GM18498 (cell line): ENCODE measurements around the gene SDC4.

Experiments used
- ATAC-seq: cut with Tn5 transposase; IDR thresholded peaks from one replicate; pipeline ENCODE4 v1.9.1; 2021; ENCODE audit warnings: mild to moderate bottlenecking, moderate library complexity; ENCODE audit not compliant: unreplicated experiment

The SDC4 gene

DNA sequence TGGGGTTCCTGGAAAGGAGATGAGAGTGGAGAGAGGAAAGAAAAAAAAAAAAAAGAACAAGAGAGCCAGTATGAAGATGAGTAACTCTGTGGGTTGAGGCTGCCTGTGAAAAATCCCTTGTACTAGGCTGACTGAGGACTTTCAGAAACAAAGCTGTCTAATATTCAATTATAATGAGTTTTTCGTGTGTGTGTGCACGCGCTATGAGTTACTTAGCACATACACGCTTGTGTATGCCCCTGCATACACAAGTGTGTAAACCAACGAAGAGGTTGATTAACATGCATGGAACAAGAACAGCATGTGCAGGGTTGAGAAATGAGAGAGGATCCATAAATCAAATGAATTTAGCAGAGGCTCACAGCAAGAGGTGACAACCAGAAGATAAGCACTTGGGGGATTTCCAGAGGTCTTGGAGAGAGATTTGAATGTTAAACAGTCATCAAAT is 46.4 kb downstream of the SDC4 start:
- no peak for ATAC-seq

DNA sequence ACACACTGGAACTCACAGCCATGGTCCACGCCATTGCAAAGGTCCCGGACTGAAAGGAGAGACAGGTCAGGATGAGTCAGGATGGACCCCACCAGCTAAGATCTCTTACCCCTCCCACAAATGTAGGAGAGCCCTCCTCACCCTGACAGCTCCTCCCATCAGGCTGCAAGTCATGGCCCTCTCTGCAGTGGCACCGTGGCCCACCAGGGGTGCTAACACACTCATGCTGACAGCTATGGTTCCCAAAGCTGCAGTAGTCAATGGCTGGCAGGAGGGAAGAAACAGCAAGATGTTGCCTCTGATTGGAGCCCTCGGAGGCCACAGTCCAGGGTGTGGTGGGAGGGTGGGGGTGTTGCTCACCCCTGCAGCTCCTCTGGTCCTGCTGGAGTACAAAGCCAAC is 47.3 kb downstream of the SDC4 start:
- ATAC-seq, result peak; percentile 60

DNA sequence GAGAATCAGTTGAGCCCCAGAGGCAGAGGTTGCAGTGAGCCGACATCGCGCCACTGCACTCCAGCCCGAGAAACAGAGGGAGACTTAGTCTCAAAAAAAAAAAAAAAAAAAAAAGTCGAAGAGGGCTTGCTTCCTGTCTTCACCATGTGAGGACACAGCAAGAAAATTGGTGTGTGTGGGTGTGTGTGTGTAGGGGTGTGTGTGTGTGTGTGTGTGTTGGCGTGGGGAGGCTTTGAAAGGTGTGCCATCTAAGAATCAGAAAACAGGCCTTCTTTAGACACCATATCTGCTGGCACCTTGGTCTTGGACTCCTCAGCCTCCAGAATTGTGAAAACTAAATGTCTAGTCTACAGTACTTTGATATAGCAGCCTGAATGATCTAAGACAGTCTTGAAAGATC is 48.4 kb downstream of the SDC4 start:
- no peak for ATAC-seq

GRCh38 chr20:45297786-45298497 is 50.3 kb downstream of the SDC4 start:
- no peak for ATAC-seq

- ATAC-seq, result no peak
Measured at GRCh38 chr20:45294659-45295058, 53.6 kb downstream of the SDC4 start.

- ATAC-seq, result no peak
Measured at GRCh38 chr20:45294003-45294368, 54.2 kb downstream of the SDC4 start.

- no peak for ATAC-seq
Measured at GRCh38 chr20:45293041-45294002, 54.9 kb downstream of the SDC4 start.

DNA sequence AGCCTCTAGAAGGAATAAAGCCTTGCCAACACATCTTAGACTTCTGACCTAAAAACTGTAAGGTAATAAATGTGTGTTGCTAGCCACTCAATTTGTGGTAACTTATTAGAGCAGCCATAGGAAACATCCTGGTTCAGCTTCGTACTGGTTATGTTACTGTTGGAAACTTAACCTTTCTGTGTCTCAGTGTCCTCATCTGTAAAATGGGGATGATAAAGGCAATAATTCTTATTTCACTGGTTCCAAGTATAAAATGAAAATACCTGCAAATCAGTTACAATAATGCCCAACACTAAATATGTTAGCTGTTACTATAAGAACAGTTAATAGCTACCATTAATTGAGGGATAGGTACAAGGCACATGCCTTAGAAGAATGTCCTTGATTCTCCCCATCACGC is 55.9 kb downstream of the SDC4 start:
- no peak for ATAC-seq

GRCh38 chr20:45291526-45291925 is 56.7 kb downstream of the SDC4 start:
- ATAC-seq, result no peak

DNA sequence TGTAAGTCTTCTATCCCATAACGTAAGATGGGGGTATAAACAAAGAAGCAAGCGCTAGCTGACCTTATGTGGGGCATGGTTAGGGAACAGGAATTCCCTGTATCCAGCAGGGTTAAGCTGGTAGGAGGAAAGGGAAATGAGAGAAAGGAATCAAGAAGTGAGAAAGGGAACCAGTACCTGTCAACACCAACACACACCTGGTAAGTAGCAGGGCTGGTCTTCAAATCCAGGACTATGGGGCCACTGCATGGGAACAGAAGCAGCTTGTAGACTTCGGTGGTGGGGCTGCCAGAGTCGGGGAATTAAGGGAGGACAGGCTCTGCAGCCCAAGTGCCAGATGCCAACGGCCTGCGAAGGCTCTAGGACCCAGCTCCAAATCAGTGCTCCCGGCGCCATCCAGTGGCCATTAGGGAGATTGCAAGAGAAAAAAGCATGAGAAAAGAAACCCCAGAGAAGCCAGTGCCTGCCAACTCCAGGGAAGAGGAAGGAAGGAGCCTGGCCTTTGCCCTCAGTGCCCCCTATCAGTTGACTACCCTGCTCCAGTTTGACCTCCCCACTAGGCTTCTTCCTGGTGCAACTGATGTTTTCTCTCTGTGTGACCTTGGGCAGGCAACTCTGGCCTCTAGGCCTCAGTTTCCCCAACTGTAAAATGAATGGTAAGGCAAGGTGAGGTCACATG is 57.4 kb downstream of the SDC4 start:
- no peak for ATAC-seq

GRCh38 chr20:45289942-45290676 is 58.1 kb downstream of the SDC4 start:
- ATAC-seq, result no peak

- ATAC-seq, result no peak
Measured at GRCh38 chr20:45288860-45289259, 59.4 kb downstream of the SDC4 start.

DNA sequence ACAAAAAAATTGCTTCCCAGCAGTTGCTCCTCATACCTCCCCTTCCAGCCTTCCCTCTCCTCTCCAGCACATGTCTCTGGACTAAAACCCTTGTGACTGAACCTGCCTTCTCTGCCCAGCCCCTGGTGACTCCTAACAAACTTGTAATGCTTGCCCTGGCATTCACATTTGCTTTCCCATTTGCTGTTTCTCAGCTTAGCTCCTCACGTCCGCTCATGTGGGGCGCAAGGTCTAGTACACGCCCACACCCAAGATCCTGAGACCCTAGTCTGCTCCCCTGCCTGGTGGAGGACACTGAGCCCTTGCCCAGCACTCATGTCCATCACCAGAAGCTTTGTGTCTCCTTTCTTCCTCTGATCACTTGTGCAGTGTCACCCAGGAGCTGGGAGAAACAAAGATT is 59.8 kb downstream of the SDC4 start:
- no peak for ATAC-seq

- ATAC-seq, result no peak
Measured at GRCh38 chr20:45283551-45284057, 64.6 kb downstream of the SDC4 start.

DNA sequence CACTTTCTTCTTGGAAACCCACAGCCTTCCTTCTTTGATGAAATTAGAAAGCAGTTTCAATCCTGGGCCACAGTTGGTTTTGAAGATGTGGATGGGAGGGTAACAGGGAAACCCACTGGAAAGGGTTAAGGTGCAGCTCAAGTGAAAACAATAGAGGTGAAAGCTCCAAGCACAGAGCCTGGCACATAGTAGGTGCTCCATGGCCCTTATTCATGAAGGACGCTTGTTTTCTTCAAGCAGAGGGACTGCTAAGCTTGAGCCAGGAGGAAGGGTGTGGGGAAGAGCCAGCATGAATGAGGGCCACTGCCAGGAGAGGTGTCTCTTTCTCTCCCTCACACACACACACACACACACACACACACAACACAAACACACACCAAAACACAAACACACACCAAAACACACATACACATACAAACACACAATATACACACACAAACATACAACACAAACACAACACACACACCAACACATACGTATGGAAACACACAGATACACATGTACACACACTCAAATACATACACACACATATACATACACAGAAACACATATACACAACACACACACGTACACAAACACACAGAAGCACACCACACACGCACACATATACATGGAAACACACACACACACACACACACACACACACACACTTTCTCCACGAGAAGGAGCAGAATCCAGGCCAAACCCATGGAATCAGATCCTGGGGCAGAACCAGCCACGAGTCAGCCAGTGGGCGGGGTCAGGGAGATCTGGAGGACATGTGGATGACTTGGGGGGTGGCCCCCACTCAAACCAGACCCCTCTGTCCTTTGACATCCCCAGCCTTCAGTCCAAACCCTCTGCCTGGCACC is 65.3 kb downstream of the SDC4 start:
- no peak for ATAC-seq

DNA sequence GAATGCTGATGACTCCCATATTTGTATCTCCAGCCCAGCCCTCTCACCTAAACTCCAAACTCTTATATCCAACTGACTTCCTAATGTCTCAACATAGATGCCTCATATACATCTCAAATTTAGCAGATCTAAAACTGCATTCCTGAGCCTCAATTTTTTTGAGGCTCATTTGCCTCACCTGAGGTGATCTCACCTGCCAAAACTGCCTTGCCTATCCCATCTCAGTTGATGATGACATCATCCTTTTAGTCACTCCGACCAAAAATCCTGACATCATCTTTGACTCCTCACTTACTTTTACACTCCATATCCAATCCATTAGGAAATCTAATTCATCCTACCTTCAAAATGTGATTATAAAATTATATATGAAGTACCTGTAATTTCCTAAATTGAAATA is 68.2 kb downstream of the SDC4 start:
- no peak for ATAC-seq

GRCh38 chr20:45275338-45275737 is 72.9 kb downstream of the SDC4 start:
- no peak for ATAC-seq
